T-helper 1 cell treated with Interleukin-12 subunit alpha and Interleukin-12 subunit beta and Interleukin-4 antibody, amounts not matched to agents 30 μg/mL and 1 μg/mL, for 36 hours (primary cell): ENCODE measurements around the gene INSL3.

ENCODE experiments used
- H3K27ac Mint-ChIP-seq: one replicate; pipeline ENCODE4 v1.8.0; 2021; ENCODE audit warnings: mild to moderate bottlenecking, mixed read lengths
- H3K27me3 Mint-ChIP-seq: one replicate; pipeline ENCODE4 v1.8.0; 2021; ENCODE audit warnings: low read depth, mixed read lengths
- H3K36me3 Mint-ChIP-seq: one replicate; pipeline ENCODE4 v1.8.0; 2021; ENCODE audit warnings: low read depth, mixed read lengths
- H3K4me1 Mint-ChIP-seq: one replicate; pipeline ENCODE4 v1.8.0; 2021; ENCODE audit warnings: low read depth, mixed read lengths
- H3K4me3 Mint-ChIP-seq: one replicate; pipeline ENCODE4 v1.8.0; 2021; ENCODE audit warnings: mild to moderate bottlenecking, moderate library complexity, mixed read lengths
- H3K9me3 Mint-ChIP-seq: one replicate; pipeline ENCODE4 v1.8.0; 2021; ENCODE audit warnings: mixed read lengths

Gene INSL3

GRCh38 chr19:17766543-17767131 is 54.7 kb downstream of the INSL3 start:
- Mint-ChIP-seq H3K27me3 (no peaks in the 10 kb centered on the region), H3K9me3 (no peaks in the 10 kb centered on the region), H3K27ac (no peak overlapping the region), H3K36me3 (peaks cover 36% of the 10 kb centered on the region), H3K4me3 (no peak overlapping the region), H3K4me1 (peaks cover 8% of the 10 kb centered on the region)
